Measurements from ENCODE around the gene TMEM260. TPM values are rescaled to one million over a fixed set of nuclear protein-coding genes. Genes with fewer than 3 reads are reported as not detected.

TMEM260 gene
- polyA plus RNA-seq: 1 to 10 TPM; 4.8 to 5.2 (median 5.1) TPM

GRCh38 chr14:56579345-56580220 is at the start of gene TMEM260:
TMEM260 (plus strand) TSS chr14:56579798; CDS start chr14:56579915, 117 bp downstream.
- WGBS, 3 donors: 0 to 1% (median 1%) methylated on average over 56 to 60 of the region's 60 CpGs
- H3K27ac ChIP-seq (ENCODE audit: low read depth, low read length): peak within 1 kb of the TSS; percentile 58

- no peak overlapping the region for H3K27ac ChIP-seq (ENCODE audit: low read depth, low read length)
- WGBS, 3 donors: 86 to 90% (median 89%) methylated on average over 7 of the region's 7 CpGs
Observed at GRCh38 chr14:56532546-56532945, 47.1 kb upstream of the TMEM260 start.

GRCh38 chr14:56534656-56535055 is 44.9 kb upstream of the TMEM260 start:
- H3K27ac ChIP-seq (ENCODE audit: low read depth, low read length): no peak overlapping the region
- WGBS, 3 donors: 91 to 94% (median 92%) methylated on average over 10 of the region's 10 CpGs

GRCh38 chr14:56539862-56540261 is 39.7 kb upstream of the TMEM260 start:
- WGBS, 3 donors: 89 to 94% (median 90%) methylated on average over 2 of the region's 2 CpGs
- H3K27ac ChIP-seq (ENCODE audit: low read depth, low read length): no peak overlapping the region

GRCh38 chr14:56543436-56543835 is 36.2 kb upstream of the TMEM260 start:
- H3K27ac ChIP-seq (ENCODE audit: low read depth, low read length): no peak overlapping the region

GRCh38 chr14:56549721-56550120 is 29.9 kb upstream of the TMEM260 start:
- 45 to 53% (median 46%) methylated on average over 2 of the region's 2 CpGs for WGBS, 3 donors
- H3K27ac ChIP-seq (ENCODE audit: low read depth, low read length): no peak overlapping the region

- 43 to 48% (median 44%) methylated on average over 4 of the region's 4 CpGs for WGBS, 3 donors
- no peak overlapping the region for H3K27ac ChIP-seq (ENCODE audit: low read depth, low read length)
Observed at GRCh38 chr14:56552615-56553014, 27.0 kb upstream of the TMEM260 start.

- H3K27ac ChIP-seq (ENCODE audit: low read depth, low read length): no peak overlapping the region
- WGBS, 3 donors: 74 to 92% (median 83%) methylated on average over 6 of the region's 6 CpGs
Observed at GRCh38 chr14:56554301-56554700, 25.3 kb upstream of the TMEM260 start.

- H3K27ac ChIP-seq (ENCODE audit: low read depth, low read length): no peak overlapping the region
- WGBS, 3 donors: 53 to 67% (median 59%) methylated on average over 5 of the region's 5 CpGs
Observed at GRCh38 chr14:56555921-56556570, 23.6 kb upstream of the TMEM260 start.

- 87 to 93% (median 91%) methylated on average over 4 of the region's 4 CpGs for WGBS, 3 donors
- no peak overlapping the region for H3K27ac ChIP-seq (ENCODE audit: low read depth, low read length)
Observed at GRCh38 chr14:56559182-56559581, 20.4 kb upstream of the TMEM260 start.

GRCh38 chr14:56561606-56562005 is 18.0 kb upstream of the TMEM260 start:
- 34 to 83% (median 36%) methylated on average over 2 of the region's 2 CpGs for WGBS, 3 donors
- no peak overlapping the region for H3K27ac ChIP-seq (ENCODE audit: low read depth, low read length)

- H3K27ac ChIP-seq (ENCODE audit: low read depth, low read length): no peak overlapping the region
- WGBS, 3 donors: 67 to 89% (median 68%) methylated on average over 1 of the region's 1 CpG
Observed at GRCh38 chr14:56562883-56563282, 16.7 kb upstream of the TMEM260 start.

GRCh38 chr14:56569174-56569573 is 10.4 kb upstream of the TMEM260 start:
- no peak overlapping the region for H3K27ac ChIP-seq (ENCODE audit: low read depth, low read length)

- no peak overlapping the region for H3K27ac ChIP-seq (ENCODE audit: low read depth, low read length)
- WGBS, 3 donors: 84 to 93% (median 88%) methylated on average over 1 of the region's 1 CpG
Observed at GRCh38 chr14:56570295-56570694, 9.3 kb upstream of the TMEM260 start.

- H3K27ac ChIP-seq (ENCODE audit: low read depth, low read length): peak overlapping the region; percentile 58
- WGBS, 3 donors: 2 to 5% (median 4%) methylated on average over 10 of the region's 10 CpGs
Observed at GRCh38 chr14:56580221-56580711, 668 bp downstream of the TMEM260 start.

GRCh38 chr14:56581041-56581727 is 1.6 kb downstream of the TMEM260 start:
- H3K27ac ChIP-seq (ENCODE audit: low read depth, low read length): no peak overlapping the region
- WGBS, 3 donors: 49 to 55% (median 52%) methylated on average over 6 of the region's 6 CpGs

GRCh38 chr14:56585461-56586084 is 6.0 kb downstream of the TMEM260 start:
- WGBS, 3 donors: 81 to 83% (median 82%) methylated on average over 7 of the region's 7 CpGs
- no peak overlapping the region for H3K27ac ChIP-seq (ENCODE audit: low read depth, low read length)

- 84 to 92% (median 91%) methylated on average over 1 of the region's 1 CpG for WGBS, 3 donors
- no peak overlapping the region for H3K27ac ChIP-seq (ENCODE audit: low read depth, low read length)
Observed at GRCh38 chr14:56587701-56588100, 8.1 kb downstream of the TMEM260 start.

GRCh38 chr14:56590535-56590960 is 10.9 kb downstream of the TMEM260 start:
- H3K27ac ChIP-seq (ENCODE audit: low read depth, low read length): no peak overlapping the region
- 82 to 88% (median 87%) methylated on average over 5 of the region's 5 CpGs for WGBS, 3 donors
